Hypothalamus (tissue), 51 donors: Measurements from ENCODE around the gene SLC48A1.

Experiments
- DNase-seq, 51 donors: peaks; one replicate each; lab custom pipeline; 2025; lab: John Stamatoyannopoulos, UW

The SLC48A1 gene

GRCh38 chr12:47773062-47773857 lies at the start of gene SLC48A1:
Gene SLC48A1, plus strand, starts transcription at chr12:47773238. Its CDS starts 67 bp downstream, at chr12:47773305.
- peak in 46 of 51 donors; percentile 31 to 85 (median 62) for DNase-seq

- no peak for DNase-seq
These were observed 47.8 kb upstream of the SLC48A1 start, which contains the start of gene ENDOU for GRCh38 chr12:47725091-47725772. Gene ENDOU, minus strand, starts transcription at chr12:47725490. Its CDS starts 77 bp downstream, at chr12:47725413.

- no peak for DNase-seq
These were observed 47.1 kb upstream of the SLC48A1 start for GRCh38 chr12:47725893-47726292.

- DNase-seq: no peak
These were observed 43.8 kb upstream of the SLC48A1 start for GRCh38 chr12:47729233-47729632.

- no peak for DNase-seq
These were observed 42.7 kb upstream of the SLC48A1 start for GRCh38 chr12:47730341-47730744.

GRCh38 chr12:47731723-47732122 lies 41.3 kb upstream of the SLC48A1 start:
- no peak for DNase-seq

GRCh38 chr12:47732504-47732903 lies 40.5 kb upstream of the SLC48A1 start:
- no peak for DNase-seq

GRCh38 chr12:47733142-47733541 lies 39.9 kb upstream of the SLC48A1 start:
- DNase-seq: no peak

- DNase-seq: peak in 34 of 51 donors; percentile 23 to 68 (median 42)
These were observed 38.1 kb upstream of the SLC48A1 start for GRCh38 chr12:47734725-47735480.

- DNase-seq: no peak
These were observed 37.4 kb upstream of the SLC48A1 start for GRCh38 chr12:47735649-47736048.

GRCh38 chr12:47736216-47736615 lies 36.8 kb upstream of the SLC48A1 start:
- no peak for DNase-seq

GRCh38 chr12:47736877-47737676 lies 36.0 kb upstream of the SLC48A1 start:
- peak in 48 of 51 donors; percentile 24 to 94 (median 75) for DNase-seq

GRCh38 chr12:47737936-47738594 lies 35.0 kb upstream of the SLC48A1 start:
- DNase-seq: no peak

- no peak for DNase-seq
These were observed 33.7 kb upstream of the SLC48A1 start for GRCh38 chr12:47739297-47739696.

- no peak for DNase-seq
These were observed 33.1 kb upstream of the SLC48A1 start for GRCh38 chr12:47739979-47740378.

GRCh38 chr12:47740606-47741339 lies 32.3 kb upstream of the SLC48A1 start:
- peak in 8 of 51 donors; percentile 14 to 36 (median 28) for DNase-seq

GRCh38 chr12:47741340-47741703 lies 31.7 kb upstream of the SLC48A1 start:
- DNase-seq: peak; percentile 45 to 97 (median 87)

GRCh38 chr12:47742253-47742825 lies 30.7 kb upstream of the SLC48A1 start:
- peak in 14 of 51 donors; percentile 11 to 39 (median 22) for DNase-seq
